ENCODE measurements around the gene CFAP97. TPM values are rescaled to one million over a fixed set of nuclear protein-coding genes. Genes with fewer than 3 reads are reported as not detected.
"Not testable (repeated sequence)": the region's sequence is repeated elsewhere in the genome, so short reads cannot be mapped to it uniquely, and the experiment has no call there.

Gene CFAP97
- total RNA-seq, 1 experiment from 2014 or later, result 19.6 TPM

GRCh38 chr4:185142912-185143600 is 60.7 kb downstream of the CFAP97 start, which contains the start of gene SLC25A4:
SLC25A4 (plus strand) TSS chr4:185143266; CDS start chr4:185143373, 107 bp downstream.
- peak; percentile 74 for DNase-seq (ENCODE audit: low read depth)

GRCh38 chr4:185142564-185142911 is 61.3 kb downstream of the CFAP97 start:
- DNase-seq (ENCODE audit: low read depth), result no peak

DNA sequence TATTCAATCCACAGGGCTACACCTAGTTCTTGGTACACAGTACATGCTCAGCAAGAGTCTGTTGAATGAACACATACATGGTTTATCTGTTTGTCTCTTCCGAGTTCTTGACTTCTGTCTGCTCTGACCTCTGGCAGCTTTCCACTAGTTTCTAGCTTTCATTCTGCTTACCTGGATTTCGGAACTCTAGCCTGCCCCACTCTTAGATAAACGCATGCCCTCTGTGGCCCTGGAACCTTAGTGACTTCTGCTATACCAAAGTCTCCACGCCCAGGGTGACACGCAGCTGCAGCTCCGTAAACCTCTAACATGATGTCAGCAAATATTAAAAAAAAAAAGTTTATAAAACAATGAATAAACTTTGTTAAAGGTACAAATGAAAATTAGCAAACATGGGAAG is 62.0 kb downstream of the CFAP97 start:
- no peak for DNase-seq (ENCODE audit: low read depth)

DNA sequence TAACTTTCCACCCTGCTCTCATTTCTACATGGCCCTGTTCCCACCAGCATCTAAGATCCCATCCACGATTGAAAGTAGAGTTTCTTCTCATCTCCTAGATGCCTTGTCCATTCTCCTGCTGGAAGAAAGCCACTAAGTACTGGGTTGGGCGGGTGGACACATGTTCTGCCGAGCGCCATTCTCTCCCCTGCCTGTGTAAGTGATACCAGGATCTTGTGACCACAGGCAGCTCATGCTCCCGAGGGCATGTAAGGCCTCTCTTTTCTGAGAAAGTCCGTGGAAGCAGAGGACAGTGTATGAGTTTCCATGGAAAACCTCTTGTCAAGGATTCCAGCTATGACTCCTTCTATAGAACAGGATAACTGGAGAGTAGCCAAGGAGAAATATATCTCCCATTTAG is 64.1 kb downstream of the CFAP97 start:
- DNase-seq (ENCODE audit: low read depth), result no peak

DNA sequence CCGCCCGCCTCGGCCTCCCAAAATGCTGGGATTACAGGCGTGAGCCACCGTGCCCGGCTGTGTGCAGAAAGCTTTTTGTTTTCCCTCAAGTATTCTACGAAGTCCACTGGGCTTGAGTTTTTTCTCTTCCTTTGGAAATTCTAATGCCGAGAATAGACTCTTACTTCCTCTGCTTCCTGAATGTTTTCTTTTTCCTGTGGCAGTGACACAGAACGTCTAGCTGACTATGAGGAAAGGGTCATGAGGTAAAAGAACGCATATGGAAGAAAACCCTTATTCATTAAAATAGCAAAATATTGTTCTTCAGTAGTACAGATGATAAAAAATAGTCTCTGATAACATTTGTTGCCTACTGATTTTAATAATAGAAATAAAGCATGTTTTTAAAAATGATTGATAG is 65.6 kb downstream of the CFAP97 start:
- no peak for DNase-seq (ENCODE audit: low read depth)

DNA sequence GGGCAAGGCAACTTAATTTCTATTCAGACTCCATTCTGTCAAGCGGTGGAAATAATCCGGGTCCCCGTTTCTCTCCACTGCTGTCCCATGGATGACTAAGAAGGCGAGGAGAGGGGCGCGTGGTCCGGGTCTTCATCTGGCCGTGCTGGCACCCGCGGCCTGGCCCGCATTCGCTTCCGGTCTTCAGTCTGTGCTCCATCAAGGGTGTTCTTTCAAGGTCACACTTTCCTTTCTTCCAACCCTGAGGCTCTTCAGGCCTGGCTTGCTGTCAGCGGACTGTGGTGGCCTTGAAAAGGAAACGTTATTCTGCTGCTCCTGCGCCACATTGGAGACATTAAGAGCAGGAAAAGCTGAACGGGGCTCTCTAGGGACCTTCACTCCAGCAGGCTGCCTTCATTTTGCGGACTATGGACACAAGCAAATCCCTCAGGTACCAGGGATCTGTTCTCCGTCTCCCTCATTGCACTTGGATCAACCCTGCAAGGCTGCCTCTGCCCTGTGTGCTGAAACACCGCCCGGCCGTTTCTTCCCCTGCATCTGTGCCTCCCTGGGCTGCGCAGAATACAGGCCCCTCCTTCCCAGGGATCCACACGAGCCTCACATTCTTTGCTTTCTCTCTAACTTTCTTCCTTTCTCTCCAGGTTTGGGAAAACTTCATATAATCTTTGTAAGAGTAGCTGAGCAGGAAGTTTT is 66.4 kb downstream of the CFAP97 start:
- DNase-seq (ENCODE audit: low read depth), result no peak

- DNase-seq (ENCODE audit: low read depth), result no peak
These were observed 69.4 kb downstream of the CFAP97 start for GRCh38 chr4:185134307-185134869.

GRCh38 chr4:185128272-185129119 is 75.3 kb downstream of the CFAP97 start:
- peak; percentile 11 for DNase-seq (ENCODE audit: low read depth)

DNA sequence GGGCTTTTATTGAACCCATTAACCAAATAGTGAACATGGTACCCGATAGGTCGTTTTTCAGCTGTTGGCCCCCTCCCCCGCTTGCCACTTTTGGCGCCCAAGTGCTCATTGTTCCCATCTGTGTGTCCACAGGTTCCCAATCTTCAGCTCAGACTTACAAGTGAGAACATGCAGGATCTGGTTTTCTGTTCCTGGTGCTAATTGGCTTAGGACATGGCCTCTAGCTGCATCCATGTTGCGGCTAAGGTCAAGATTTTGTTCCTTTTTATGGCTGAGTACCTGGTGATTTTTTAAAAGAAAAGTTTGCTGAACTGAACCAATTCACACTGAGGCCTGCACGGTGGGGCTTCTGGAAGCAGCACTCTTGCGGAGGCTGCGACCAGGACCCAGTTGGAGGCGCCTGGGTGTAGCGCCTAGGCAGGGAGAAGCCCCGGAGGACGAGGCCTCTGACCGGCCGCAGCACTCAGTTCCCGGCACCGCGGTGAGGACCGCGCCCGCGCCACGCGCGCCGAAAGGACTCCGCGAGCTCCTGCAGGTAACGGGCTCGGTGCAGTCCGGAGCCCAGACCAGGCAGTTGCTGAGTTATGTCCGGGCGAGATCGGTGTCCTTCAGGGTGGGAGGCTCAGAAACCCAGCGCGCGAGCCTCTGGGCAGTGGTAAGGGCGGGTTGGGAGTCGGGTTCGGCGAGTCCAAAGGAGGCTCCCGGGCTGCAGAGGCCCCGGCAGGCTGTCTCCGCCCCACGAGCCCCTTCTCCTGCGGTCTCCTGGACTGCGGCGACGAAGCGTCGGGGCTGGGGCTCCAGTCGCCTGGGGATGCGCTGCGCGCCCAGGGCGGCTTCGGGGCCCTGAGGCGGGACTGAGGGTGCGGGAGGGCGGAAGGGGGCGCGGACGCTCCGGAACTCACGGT is 76.5 kb downstream of the CFAP97 start:
- DNase-seq (ENCODE audit: low read depth), result peak; percentile 17

- DNase-seq (ENCODE audit: low read depth), result no peak
These were observed 79.8 kb downstream of the CFAP97 start for GRCh38 chr4:185124006-185124405.

DNA sequence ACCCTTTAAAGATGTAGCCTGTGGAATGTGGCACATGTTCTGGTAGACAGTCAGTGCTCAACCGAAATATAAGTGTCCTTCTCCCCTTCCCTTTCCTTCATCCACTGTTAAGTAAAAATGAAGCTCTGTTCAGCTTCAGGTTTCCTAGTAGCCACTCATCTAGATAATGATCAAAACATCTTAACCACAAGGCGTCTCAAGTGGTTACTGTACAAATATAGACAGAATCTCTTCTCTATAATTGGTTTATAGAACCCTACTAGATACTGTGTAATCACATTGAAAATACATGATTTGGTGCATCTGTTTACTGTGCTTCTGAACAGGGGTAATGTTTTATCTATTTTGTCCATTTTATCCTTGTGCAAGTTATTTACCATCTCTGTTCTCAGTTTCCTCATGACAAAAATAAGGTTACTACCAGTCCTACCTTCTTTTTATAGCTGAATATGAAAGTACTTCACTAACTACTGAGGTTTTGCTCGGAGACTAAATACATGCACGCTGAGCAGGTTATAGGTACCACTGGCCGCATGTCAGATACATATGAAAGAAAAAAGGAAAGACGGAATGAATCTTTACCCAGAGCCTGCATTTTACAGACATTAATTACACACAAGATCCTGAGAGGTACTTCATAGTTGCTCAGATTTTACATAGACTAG is 81.0 kb downstream of the CFAP97 start:
- no peak for DNase-seq (ENCODE audit: low read depth)

DNA sequence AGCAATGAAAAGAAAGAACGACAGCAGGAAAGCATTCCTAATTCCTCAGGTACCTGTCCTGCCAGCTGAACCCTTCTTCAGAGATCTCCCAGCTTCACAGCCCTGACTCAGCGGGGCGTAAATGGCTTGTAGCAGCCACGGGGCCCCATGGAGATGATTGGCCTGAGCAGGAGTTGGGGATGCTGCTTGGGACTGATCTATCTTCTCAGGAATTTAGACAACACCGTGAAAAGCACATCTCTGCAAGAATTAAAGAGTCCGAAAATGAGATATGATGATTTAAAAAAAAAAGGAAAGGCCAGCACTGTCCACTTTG is 83.2 kb downstream of the CFAP97 start:
- DNase-seq (ENCODE audit: low read depth), result no peak

- DNase-seq (ENCODE audit: low read depth), result no peak
These were observed 83.7 kb downstream of the CFAP97 start for GRCh38 chr4:185119927-185120630.

- DNase-seq (ENCODE audit: low read depth), result not testable (repeated sequence)
These were observed 84.3 kb downstream of the CFAP97 start for GRCh38 chr4:185119467-185119866.

GRCh38 chr4:185118876-185119275 is 84.9 kb downstream of the CFAP97 start:
- DNase-seq (ENCODE audit: low read depth), result no peak

- DNase-seq (ENCODE audit: low read depth), result no peak
These were observed 86.4 kb downstream of the CFAP97 start for GRCh38 chr4:185117300-185117934.

GRCh38 chr4:185115827-185116232 is 88.0 kb downstream of the CFAP97 start:
- DNase-seq (ENCODE audit: low read depth), result peak; percentile 66

- no peak for DNase-seq (ENCODE audit: low read depth)
These were observed 90.5 kb downstream of the CFAP97 start for GRCh38 chr4:185113340-185113739.

DNA sequence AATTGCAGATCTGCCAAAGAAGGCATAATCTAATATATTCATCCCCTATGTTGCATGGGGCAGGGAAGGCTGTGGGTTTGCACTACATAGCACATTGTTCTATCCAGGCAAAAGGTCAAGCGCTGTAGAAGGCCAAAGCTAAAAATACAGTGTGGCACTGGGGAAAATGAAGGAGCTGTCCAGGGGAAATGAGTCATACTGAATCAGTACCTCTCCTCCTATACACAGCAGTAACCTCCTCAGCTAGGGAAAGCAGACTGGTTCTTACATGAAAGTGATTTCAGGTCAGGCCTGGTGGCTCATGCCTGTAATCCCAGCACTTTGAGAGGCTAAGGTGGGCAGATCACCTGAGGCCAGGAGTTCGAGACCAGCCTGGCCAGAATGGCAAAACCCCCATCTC is 91.7 kb downstream of the CFAP97 start:
- peak; percentile 83 for DNase-seq (ENCODE audit: low read depth)

All from Daoy (cell line).